ENCODE measurements around the gene LASP1NB.

LASP1NB gene

DNA sequence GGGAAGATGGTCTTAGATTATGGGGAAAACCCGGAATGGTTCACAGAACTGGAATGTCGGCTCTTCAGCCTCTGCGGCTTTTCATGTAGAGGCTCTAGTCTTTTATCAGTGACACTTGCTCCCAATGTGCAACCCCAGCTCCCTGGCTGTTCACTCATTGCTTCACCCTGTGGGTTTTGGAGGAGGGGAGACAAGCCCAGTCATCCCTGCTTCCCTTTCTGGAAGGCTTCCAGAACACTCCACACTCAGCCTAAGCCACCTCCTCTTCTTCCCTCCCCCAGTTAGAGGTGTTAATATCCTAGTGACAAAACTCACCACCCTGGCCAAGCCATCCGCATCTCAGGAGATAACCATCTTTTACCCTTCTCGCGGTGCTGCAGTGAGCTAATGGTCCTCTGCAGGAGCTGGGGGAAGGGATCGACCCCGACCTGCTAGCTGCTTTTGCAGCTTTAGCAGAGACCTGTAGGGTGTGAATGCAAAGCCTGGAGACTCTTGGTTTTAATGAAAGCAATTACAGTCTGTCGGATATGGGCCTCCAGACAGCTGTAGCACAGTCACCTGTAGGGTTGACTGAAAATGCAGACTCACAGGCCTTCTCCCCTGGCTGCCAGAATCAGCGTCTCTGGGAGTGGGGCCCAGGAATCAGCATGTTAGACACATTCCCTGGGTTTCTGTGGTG is 24.3 kb upstream of the LASP1NB start:
- intact Hi-C loops (cut with micrococcal nuclease; ENCODE audit: unreplicated experiment) (no loop called here), in situ Hi-C loops (cut with HindIII; ENCODE audit: low pct_unique_long_range_greater_than_20kb, low sequenced_read_pairs) (no loop called here)
- CTCF ChIA-PET: no interaction called here

DNA sequence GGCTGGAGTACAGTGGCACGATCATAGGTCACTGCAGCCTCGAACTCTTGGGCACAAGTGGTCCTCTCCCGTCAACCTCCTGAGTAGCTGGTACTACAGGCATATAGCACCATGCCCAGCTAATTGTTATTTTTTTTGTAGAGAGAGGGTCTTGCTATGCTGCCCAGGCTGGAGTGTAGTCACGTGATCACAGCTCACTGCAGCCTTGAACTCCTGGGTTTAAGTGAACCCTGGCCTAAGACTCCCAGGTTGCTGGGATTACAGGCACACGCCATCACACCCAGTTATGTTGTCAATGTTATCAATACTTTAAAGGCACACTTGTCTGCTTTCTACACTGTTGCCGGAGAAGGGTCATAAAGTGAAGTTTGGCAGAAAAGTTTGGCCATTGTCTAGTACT is 22.0 kb upstream of the LASP1NB start:
- Histone ChIP-seq H3K9me3 (ENCODE audit: control insufficient read depth, insufficient read depth, low read depth, low read length) (no peaks in the 10 kb centered on the region), H3K27ac (ENCODE audit: low read length) (no peak overlapping the region), H3K36me3 (ENCODE audit: control insufficient read depth, insufficient read depth, low read length) (no peaks in the 10 kb centered on the region; the same call in 1 of the 2 replicates), H3K4me3 (ENCODE audit: low read depth in 2 of 2, low read length in 2 of 2) (no peak overlapping the region), H3K27me3 (ENCODE audit: control insufficient read depth, insufficient read depth, low read length) (no peaks in the 10 kb centered on the region), H3K4me1 (ENCODE audit: control insufficient read depth, insufficient read depth, low read length) (peaks cover 17% of the 10 kb centered on the region)
- BruUV-seq (replicated peaks): no TSS peak
- no peak for DNase-seq (ENCODE audit: low read depth, low spot score)
- TF ChIP-seq, protein P1, sequence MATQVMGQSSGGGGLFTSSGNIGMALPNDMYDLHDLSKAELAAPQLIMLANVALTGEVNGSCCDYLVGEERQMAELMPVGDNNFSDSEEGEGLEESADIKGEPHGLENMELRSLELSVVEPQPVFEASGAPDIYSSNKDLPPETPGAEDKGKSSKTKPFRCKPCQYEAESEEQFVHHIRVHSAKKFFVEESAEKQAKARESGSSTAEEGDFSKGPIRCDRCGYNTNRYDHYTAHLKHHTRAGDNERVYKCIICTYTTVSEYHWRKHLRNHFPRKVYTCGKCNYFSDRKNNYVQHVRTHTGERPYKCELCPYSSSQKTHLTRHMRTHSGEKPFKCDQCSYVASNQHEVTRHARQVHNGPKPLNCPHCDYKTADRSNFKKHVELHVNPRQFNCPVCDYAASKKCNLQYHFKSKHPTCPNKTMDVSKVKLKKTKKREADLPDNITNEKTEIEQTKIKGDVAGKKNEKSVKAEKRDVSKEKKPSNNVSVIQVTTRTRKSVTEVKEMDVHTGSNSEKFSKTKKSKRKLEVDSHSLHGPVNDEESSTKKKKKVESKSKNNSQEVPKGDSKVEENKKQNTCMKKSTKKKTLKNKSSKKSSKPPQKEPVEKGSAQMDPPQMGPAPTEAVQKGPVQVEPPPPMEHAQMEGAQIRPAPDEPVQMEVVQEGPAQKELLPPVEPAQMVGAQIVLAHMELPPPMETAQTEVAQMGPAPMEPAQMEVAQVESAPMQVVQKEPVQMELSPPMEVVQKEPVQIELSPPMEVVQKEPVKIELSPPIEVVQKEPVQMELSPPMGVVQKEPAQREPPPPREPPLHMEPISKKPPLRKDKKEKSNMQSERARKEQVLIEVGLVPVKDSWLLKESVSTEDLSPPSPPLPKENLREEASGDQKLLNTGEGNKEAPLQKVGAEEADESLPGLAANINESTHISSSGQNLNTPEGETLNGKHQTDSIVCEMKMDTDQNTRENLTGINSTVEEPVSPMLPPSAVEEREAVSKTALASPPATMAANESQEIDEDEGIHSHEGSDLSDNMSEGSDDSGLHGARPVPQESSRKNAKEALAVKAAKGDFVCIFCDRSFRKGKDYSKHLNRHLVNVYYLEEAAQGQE (IDR thresholded peaks at IDR 0.05; ENCODE audit: insufficient read depth in 1 of 2, low read depth in 2 of 2, low read length in 1 of 2): no peak
- no peak for TF ChIP-seq POLR2AphosphoS5 (IDR thresholded peaks at IDR 0.05; ENCODE audit: low read depth, low read length)
- no peak for TF ChIP-seq TCF7L2 (IDR thresholded peaks at IDR 0.05; ENCODE audit: low read depth, low read length)
- TF ChIP-seq, protein P2, sequence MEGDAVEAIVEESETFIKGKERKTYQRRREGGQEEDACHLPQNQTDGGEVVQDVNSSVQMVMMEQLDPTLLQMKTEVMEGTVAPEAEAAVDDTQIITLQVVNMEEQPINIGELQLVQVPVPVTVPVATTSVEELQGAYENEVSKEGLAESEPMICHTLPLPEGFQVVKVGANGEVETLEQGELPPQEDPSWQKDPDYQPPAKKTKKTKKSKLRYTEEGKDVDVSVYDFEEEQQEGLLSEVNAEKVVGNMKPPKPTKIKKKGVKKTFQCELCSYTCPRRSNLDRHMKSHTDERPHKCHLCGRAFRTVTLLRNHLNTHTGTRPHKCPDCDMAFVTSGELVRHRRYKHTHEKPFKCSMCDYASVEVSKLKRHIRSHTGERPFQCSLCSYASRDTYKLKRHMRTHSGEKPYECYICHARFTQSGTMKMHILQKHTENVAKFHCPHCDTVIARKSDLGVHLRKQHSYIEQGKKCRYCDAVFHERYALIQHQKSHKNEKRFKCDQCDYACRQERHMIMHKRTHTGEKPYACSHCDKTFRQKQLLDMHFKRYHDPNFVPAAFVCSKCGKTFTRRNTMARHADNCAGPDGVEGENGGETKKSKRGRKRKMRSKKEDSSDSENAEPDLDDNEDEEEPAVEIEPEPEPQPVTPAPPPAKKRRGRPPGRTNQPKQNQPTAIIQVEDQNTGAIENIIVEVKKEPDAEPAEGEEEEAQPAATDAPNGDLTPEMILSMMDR (IDR thresholded peaks at IDR 0.05): no peak
- TF ChIP-seq SIN3A (IDR thresholded peaks at IDR 0.05; ENCODE audit: borderline replicate concordance, insufficient read depth, low read depth, low read length): no peak
- intact Hi-C loops (cut with micrococcal nuclease; ENCODE audit: unreplicated experiment) (no loop called here), in situ Hi-C loops (cut with HindIII; ENCODE audit: low pct_unique_long_range_greater_than_20kb, low sequenced_read_pairs) (no loop called here)
- ChIA-PET POLR2A (no interaction called here), CTCF (no interaction called here)
- ATAC-seq: no peak

More for the DNA sequence above, 24.3 kb upstream of the LASP1NB start:
- ATAC-seq (peak; percentile 82), DNase-seq (ENCODE audit: low read depth, low spot score) (no peak)
- Histone ChIP-seq H3K36me3 (ENCODE audit: control insufficient read depth, insufficient read depth, low read length) (no peaks in the 10 kb centered on the region; the same call in 1 of the 2 replicates), H3K27ac (ENCODE audit: low read length) (peak overlapping the region; percentile 59; the same call in 1 of the 2 replicates), H3K27me3 (ENCODE audit: control insufficient read depth, insufficient read depth, low read length) (no peaks in the 10 kb centered on the region), H3K4me3 (ENCODE audit: low read depth in 2 of 2, low read length in 2 of 2) (no peak overlapping the region), H3K4me1 (ENCODE audit: control insufficient read depth, insufficient read depth, low read length) (peaks cover 27% of the 10 kb centered on the region), H3K9me3 (ENCODE audit: control insufficient read depth, insufficient read depth, low read depth, low read length) (no peaks in the 10 kb centered on the region)
- TF ChIP-seq SIN3A (IDR thresholded peaks at IDR 0.05; ENCODE audit: borderline replicate concordance, insufficient read depth, low read depth, low read length) (no peak), POLR2AphosphoS5 (IDR thresholded peaks at IDR 0.05; ENCODE audit: low read depth, low read length) (no peak; the same call in 1 of the 2 replicates), TCF7L2 (IDR thresholded peaks at IDR 0.05; ENCODE audit: low read depth, low read length) (peak; percentile 55; the same call in 1 of the 2 replicates)
- TF ChIP-seq, protein P1 (IDR thresholded peaks at IDR 0.05; ENCODE audit: insufficient read depth in 1 of 2, low read depth in 2 of 2, low read length in 1 of 2): no peak
- TF ChIP-seq, protein P2 (IDR thresholded peaks at IDR 0.05): no peak
- POLR2A ChIA-PET: no interaction called here
- no TSS peak for BruUV-seq (replicated peaks)

All from Panc1 (cell line).